ENCODE results near the gene MISP.

- TF ChIP-seq EZH2 (IDR thresholded peaks at IDR 0.05; ENCODE audit: borderline replicate concordance) (no peak), CTCF (IDR thresholded peaks at IDR 0.05; ENCODE audit: poor library complexity) (no peak)
Observed at GRCh38 chr19:720345-721160, 30.4 kb upstream of the MISP start.

All from hepatocyte (in vitro differentiated cells).